H1 (cell line): Measurements from ENCODE around the gene VSIR. TPM values are rescaled to one million over a fixed set of nuclear protein-coding genes. Genes with fewer than 3 reads are reported as not detected.
A peak's percentile ranks its signal among the peaks of the same experiment; 100 is the strongest.

Experiments used
- ASH2L ChIP-seq: fragments of 200-600, 300-600 bp; sonication (generic); IDR thresholded peaks from one replicate; pipeline ENCODE4 v1.7.1; 2017; ENCODE audit warnings: low read length
- CHD7 ChIP-seq: fragments of 300-600 bp; sonication (generic); IDR thresholded peaks from 2 replicates; pipeline ENCODE4 v1.7.1; 2012; ENCODE audit warnings: low read length, moderate library complexity, mild to moderate bottlenecking, inconsistent platforms; ENCODE audit not compliant: insufficient replicate concordance
- EP300 ChIP-seq, 2 experiments: IDR thresholded peaks; 1 replicate in 1 of 2; 2 replicates in 1 of 2; pipeline ENCODE4 v1.6.1; 2011 to 2012; ENCODE audit warnings: low read depth in 2 of 2, low read length in 2 of 2, mild to moderate bottlenecking in 2 of 2, borderline replicate concordance in 1 of 2, inconsistent platforms in 1 of 2, moderate library complexity in 1 of 2
- JUN ChIP-seq: IDR thresholded peaks from 2 replicates; pipeline ENCODE4 v1.6.1; 2011; ENCODE audit warnings: low read depth, mild to moderate bottlenecking, improper control_type of control experiment, low read length
- KDM1A ChIP-seq: fragments of 200-600, 300-600 bp; sonication (generic); IDR thresholded peaks from 2 replicates; pipeline ENCODE4 v1.7.1; 2016; ENCODE audit warnings: mild to moderate bottlenecking, low read length, borderline replicate concordance
- PHF8 ChIP-seq: fragments of 200-600 bp; sonication (generic); conservative IDR thresholded peaks from 2 replicates; pipeline ENCODE4 v1.7.1; 2012; ENCODE audit warnings: low read depth, mild to moderate bottlenecking, inconsistent platforms, low read length, moderate library complexity
- POLR2AphosphoS5 ChIP-seq: IDR thresholded peaks from 2 replicates; pipeline ENCODE4 v1.6.1; 2011; ENCODE audit warnings: low read depth, low read length
- RBBP5 ChIP-seq: IDR thresholded peaks from 2 replicates; pipeline ENCODE4 v1.7.1; 2012; ENCODE audit warnings: low read depth, mild to moderate bottlenecking, inconsistent platforms, low read length, moderate library complexity, borderline replicate concordance
- SIX5 ChIP-seq: IDR thresholded peaks from 2 replicates; pipeline ENCODE4 v1.6.1; 2011; ENCODE audit warnings: mild to moderate bottlenecking, low read depth, low read length
- TAF1 ChIP-seq: IDR thresholded peaks from 2 replicates; pipeline ENCODE4 v1.6.1; 2011; ENCODE audit warnings: mild to moderate bottlenecking, low read depth, low read length
- polyA plus RNA-seq, 7 experiments: library from polyadenylated mRNA; depleted of rRNA in 3 of 7; stranded (reverse) in 5 of 7; unstranded in 2 of 7; fragments of >200 nt in 5 of 7; fragments of 200-250 nt in 2 of 7; gene quantifications; 1 replicate in 5 of 7; 2 replicates in 1 of 7; 4 replicates in 1 of 7; pipeline versions ENCODE4 v1.2.1 to v1.2.3, GENCODE V29; 2011 to 2013; ENCODE audit warnings: missing spikeins in 2 of 7, mixed read lengths in 2 of 7
- total RNA-seq: library from RNA; stranded (reverse); fragmentation: NEBNext Ultra II Directional; extraction: Animal tissue kit (Norgen Biotek cat#: 25700); gene quantifications from 2 replicates; pipeline ENCODE4 v1.2.1, GENCODE V29; 2021

VSIR gene
- total and polyA plus RNA-seq, 2 of the 8 experiments (the other 6 are each of a cell fraction or from before 2014, with no cell fraction given) = 0.33 TPM; not detected in 1

- TF ChIP-seq CHD7 = no peak
- 0 out of 2 replicates have a peak, but pooled peaks have one; percentile 38 for TF ChIP-seq KDM1A
- no peak for TF ChIP-seq PHF8
- TF ChIP-seq JUN = no peak
- TF ChIP-seq TAF1 = 0 out of 2 replicates have a peak, but pooled peaks have one; percentile 16
- no peak for TF ChIP-seq POLR2AphosphoS5
- TF ChIP-seq SIX5 = no peak
- TF ChIP-seq RBBP5 = no peak
- TF ChIP-seq ASH2L = no peak
- no peak for TF ChIP-seq EP300 (IDR thresholded peaks at IDR 0.05; ENCODE audit: borderline replicate concordance in 1 of 2, low read depth in 2 of 2, low read length in 2 of 2)
Measured at GRCh38 chr10:71754562-71754961, 18.8 kb downstream of the VSIR start (continued).
